ENCODE data around the gene CD84. TPM values are rescaled to one million over a fixed set of nuclear protein-coding genes. Genes with fewer than 3 reads are reported as not detected.

The CD84 gene
- polyA plus RNA-seq, 1 donor (not counting 4 experiments of a cell fraction or from before 2014, with no cell fraction given) = not detected

DNA sequence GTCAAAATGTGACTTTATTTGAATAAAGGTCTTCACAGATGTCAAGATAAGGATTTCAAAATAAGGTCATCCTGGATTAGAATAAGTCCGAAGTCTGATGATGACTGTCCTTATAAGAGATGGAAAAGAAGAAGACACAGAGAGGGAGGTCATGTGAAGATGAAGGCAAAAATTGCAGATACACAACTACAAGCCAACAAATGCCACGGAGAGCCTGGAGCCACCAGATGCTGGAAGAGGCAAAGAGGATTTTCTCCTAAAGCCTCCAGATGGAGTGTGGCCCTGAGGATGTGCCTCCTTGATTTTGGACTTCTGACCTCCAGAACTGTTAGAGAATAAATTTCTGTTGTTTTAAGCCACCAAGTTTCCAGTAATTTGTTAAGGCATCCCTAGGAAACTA lies 36.4 kb upstream of the CD84 start:
- no peak for TF ChIP-seq EZH2 (IDR thresholded peaks at IDR 0.05; ENCODE audit: low read length)
- TF ChIP-seq, protein P1, sequence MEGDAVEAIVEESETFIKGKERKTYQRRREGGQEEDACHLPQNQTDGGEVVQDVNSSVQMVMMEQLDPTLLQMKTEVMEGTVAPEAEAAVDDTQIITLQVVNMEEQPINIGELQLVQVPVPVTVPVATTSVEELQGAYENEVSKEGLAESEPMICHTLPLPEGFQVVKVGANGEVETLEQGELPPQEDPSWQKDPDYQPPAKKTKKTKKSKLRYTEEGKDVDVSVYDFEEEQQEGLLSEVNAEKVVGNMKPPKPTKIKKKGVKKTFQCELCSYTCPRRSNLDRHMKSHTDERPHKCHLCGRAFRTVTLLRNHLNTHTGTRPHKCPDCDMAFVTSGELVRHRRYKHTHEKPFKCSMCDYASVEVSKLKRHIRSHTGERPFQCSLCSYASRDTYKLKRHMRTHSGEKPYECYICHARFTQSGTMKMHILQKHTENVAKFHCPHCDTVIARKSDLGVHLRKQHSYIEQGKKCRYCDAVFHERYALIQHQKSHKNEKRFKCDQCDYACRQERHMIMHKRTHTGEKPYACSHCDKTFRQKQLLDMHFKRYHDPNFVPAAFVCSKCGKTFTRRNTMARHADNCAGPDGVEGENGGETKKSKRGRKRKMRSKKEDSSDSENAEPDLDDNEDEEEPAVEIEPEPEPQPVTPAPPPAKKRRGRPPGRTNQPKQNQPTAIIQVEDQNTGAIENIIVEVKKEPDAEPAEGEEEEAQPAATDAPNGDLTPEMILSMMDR (optimal IDR thresholded peaks at IDR 0.05 in 1 of 3, IDR thresholded peaks at IDR 0.05 in 1 of 3, conservative IDR thresholded peaks at IDR 0.05 in 1 of 3; ENCODE audit: extremely low read depth in 1 of 3, insufficient read depth in 2 of 3, low read length in 3 of 3) = no peak
- dilution Hi-C loops (cut with MboI; ENCODE audit: extremely low pct_ligation_motif_present, low sequenced_read_pairs) = loop anchor here (25.0 kb wide), 1 partner anchor 178 kb away; no protein-coding TSS in a partner anchor
- Histone ChIP-seq H3K27ac (ENCODE audit: control insufficient read depth, insufficient read depth, low read length) (no peak overlapping the region), H3K4me3 (ENCODE audit: control insufficient read depth in 2 of 3, extremely low read depth in 1 of 3, insufficient read depth in 2 of 3, low read depth in 1 of 3, low read length in 3 of 3) (no peak overlapping the region), H3K9me3 (ENCODE audit: control insufficient read depth, low read depth, low read length) (no peaks in the 10 kb centered on the region), H3K9ac (ENCODE audit: control insufficient read depth, extremely low read depth, insufficient read depth, low read length) (no peak overlapping the region), H3K27me3 (ENCODE audit: control insufficient read depth, extremely low read depth, insufficient read depth, low read length) (peaks cover 14% of the 10 kb centered on the region), H3K4me1 (ENCODE audit: control insufficient read depth, extremely low read depth, insufficient read depth, low read length) (no peaks in the 10 kb centered on the region), H3K4me2 (ENCODE audit: control insufficient read depth, extremely low read depth, insufficient read depth, low read depth, low read length) (no peak overlapping the region), H3K79me2 (ENCODE audit: control insufficient read depth, insufficient read depth, low read length) (no peaks in the 10 kb centered on the region), H4K20me1 (ENCODE audit: control insufficient read depth, extremely low read depth, insufficient read depth, low read length) (no peaks in the 10 kb centered on the region), H2AFZ (ENCODE audit: control insufficient read depth, low read length) (no peak overlapping the region), H3K9me1 (ENCODE audit: control insufficient read depth, extremely low read depth, insufficient read depth, low read length) (no peaks in the 10 kb centered on the region), H3K36me3 (ENCODE audit: control insufficient read depth in 2 of 2, extremely low read depth in 1 of 2, insufficient read depth in 2 of 2, low read length in 2 of 2) (no peaks in the 10 kb centered on the region)
- FAIRE-seq (no peak), DNase-seq (ENCODE audit: low read depth, low spot score) (no peak)

DNA sequence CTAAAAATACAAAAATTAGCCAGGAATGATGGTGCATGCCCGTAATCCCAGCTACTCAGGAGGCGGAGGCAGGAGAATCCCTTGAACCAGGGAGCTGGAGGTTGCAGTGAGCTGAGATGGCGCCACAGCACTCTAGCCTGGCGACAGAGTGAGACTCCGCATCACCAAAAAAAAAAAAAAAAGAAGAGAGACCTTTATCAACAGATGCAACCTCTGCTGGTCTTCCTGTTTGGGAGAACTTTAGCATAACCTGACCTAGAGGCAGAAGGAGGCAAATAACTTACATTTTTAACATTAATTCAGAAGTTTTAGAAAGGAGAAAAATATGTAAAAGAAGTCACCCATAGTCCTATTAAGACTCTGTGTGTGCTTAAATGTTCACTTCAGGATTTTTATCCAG lies 35.1 kb upstream of the CD84 start:
- H3K4me3 ChIP-seq (ENCODE audit: control insufficient read depth in 2 of 3, extremely low read depth in 1 of 3, insufficient read depth in 2 of 3, low read depth in 1 of 3, low read length in 3 of 3) = no peak overlapping the region
- no peaks in the 10 kb centered on the region for H4K20me1 ChIP-seq (ENCODE audit: control insufficient read depth, extremely low read depth, insufficient read depth, low read length)
- H2AFZ ChIP-seq (ENCODE audit: control insufficient read depth, low read length) = no peak overlapping the region
- H3K27me3 ChIP-seq (ENCODE audit: control insufficient read depth, extremely low read depth, insufficient read depth, low read length) = peaks cover 14% of the 10 kb centered on the region
- TF ChIP-seq, protein P1 (optimal IDR thresholded peaks at IDR 0.05 in 1 of 3, IDR thresholded peaks at IDR 0.05 in 1 of 3, conservative IDR thresholded peaks at IDR 0.05 in 1 of 3; ENCODE audit: extremely low read depth in 1 of 3, insufficient read depth in 2 of 3, low read length in 3 of 3) = no peak
- TF ChIP-seq EZH2 (IDR thresholded peaks at IDR 0.05; ENCODE audit: low read length) = no peak
- dilution Hi-C loops (cut with MboI; ENCODE audit: extremely low pct_ligation_motif_present, low sequenced_read_pairs) = loop anchor here (25.0 kb wide), 1 partner anchor 177 kb away; no protein-coding TSS in a partner anchor
- DNase-seq (ENCODE audit: low read depth, low spot score) (no peak), FAIRE-seq (no peak)
- no peaks in the 10 kb centered on the region for H3K9me3 ChIP-seq (ENCODE audit: control insufficient read depth, low read depth, low read length)
- no peak overlapping the region for H3K4me2 ChIP-seq (ENCODE audit: control insufficient read depth, extremely low read depth, insufficient read depth, low read depth, low read length)
- H3K9ac ChIP-seq (ENCODE audit: control insufficient read depth, extremely low read depth, insufficient read depth, low read length) = no peak overlapping the region
- H3K79me2 ChIP-seq (ENCODE audit: control insufficient read depth, insufficient read depth, low read length) = no peaks in the 10 kb centered on the region
- no peak overlapping the region for H3K27ac ChIP-seq (ENCODE audit: control insufficient read depth, insufficient read depth, low read length)
- H3K36me3 ChIP-seq (ENCODE audit: control insufficient read depth in 2 of 2, extremely low read depth in 1 of 2, insufficient read depth in 2 of 2, low read length in 2 of 2) = no peaks in the 10 kb centered on the region
- H3K4me1 ChIP-seq (ENCODE audit: control insufficient read depth, extremely low read depth, insufficient read depth, low read length) = no peaks in the 10 kb centered on the region
- no peaks in the 10 kb centered on the region for H3K9me1 ChIP-seq (ENCODE audit: control insufficient read depth, extremely low read depth, insufficient read depth, low read length)
